ENCODE measurements around the gene BEND6.

The BEND6 gene

GRCh38 chr6:56959938-56960337 is 5.0 kb downstream of the BEND6 start:
- Histone ChIP-seq H3K27me3 (ENCODE audit: control insufficient read depth in 1 of 2, insufficient read depth in 2 of 2, low read length in 2 of 2) (no peaks in the 10 kb centered on the region), H3K9ac (ENCODE audit: low read length) (no peak overlapping the region), H3K4me1 (ENCODE audit: insufficient read depth, low read length) (peaks cover 3% of the 10 kb centered on the region), H3K27ac (ENCODE audit: low read depth, low read length) (no peak overlapping the region), H3K9me3 (ENCODE audit: low read length) (no peaks in the 10 kb centered on the region), H3K4me3 (ENCODE audit: low read depth in 1 of 2, low read length in 2 of 2) (no peak overlapping the region), H3K36me3 (ENCODE audit: insufficient read depth, low read length) (no peaks in the 10 kb centered on the region)

- H3K4me1 ChIP-seq (ENCODE audit: insufficient read depth, low read length), result no peaks in the 10 kb centered on the region
- H3K36me3 ChIP-seq (ENCODE audit: insufficient read depth, low read length), result no peaks in the 10 kb centered on the region
- no peaks in the 10 kb centered on the region for H3K9me3 ChIP-seq (ENCODE audit: low read length)
- no peak overlapping the region for H3K27ac ChIP-seq (ENCODE audit: low read depth, low read length)
- H3K4me3 ChIP-seq (ENCODE audit: low read depth in 1 of 2, low read length in 2 of 2), result no peak overlapping the region
- H3K27me3 ChIP-seq (ENCODE audit: control insufficient read depth in 1 of 2, insufficient read depth in 2 of 2, low read length in 2 of 2), result no peaks in the 10 kb centered on the region
- no peak overlapping the region for H3K9ac ChIP-seq (ENCODE audit: low read length)
Measured at GRCh38 chr6:56961151-56961550, 6.2 kb downstream of the BEND6 start.

- no peak overlapping the region for H3K4me3 ChIP-seq (ENCODE audit: low read depth in 1 of 2, low read length in 2 of 2)
- H3K9me3 ChIP-seq (ENCODE audit: low read length), result no peaks in the 10 kb centered on the region
- H3K27ac ChIP-seq (ENCODE audit: low read depth, low read length), result no peak overlapping the region
- no peaks in the 10 kb centered on the region for H3K4me1 ChIP-seq (ENCODE audit: insufficient read depth, low read length)
- no peak overlapping the region for H3K9ac ChIP-seq (ENCODE audit: low read length)
- no peaks in the 10 kb centered on the region for H3K27me3 ChIP-seq (ENCODE audit: control insufficient read depth in 1 of 2, insufficient read depth in 2 of 2, low read length in 2 of 2)
- no peaks in the 10 kb centered on the region for H3K36me3 ChIP-seq (ENCODE audit: insufficient read depth, low read length)
Measured at GRCh38 chr6:56962441-56962840, 7.5 kb downstream of the BEND6 start.

GRCh38 chr6:56963043-56963442 is 8.1 kb downstream of the BEND6 start:
- no peaks in the 10 kb centered on the region for H3K36me3 ChIP-seq (ENCODE audit: insufficient read depth, low read length)
- no peaks in the 10 kb centered on the region for H3K4me1 ChIP-seq (ENCODE audit: insufficient read depth, low read length)
- no peaks in the 10 kb centered on the region for H3K27me3 ChIP-seq (ENCODE audit: control insufficient read depth in 1 of 2, insufficient read depth in 2 of 2, low read length in 2 of 2)
- no peak overlapping the region for H3K9ac ChIP-seq (ENCODE audit: low read length)
- no peaks in the 10 kb centered on the region for H3K9me3 ChIP-seq (ENCODE audit: low read length)
- no peak overlapping the region for H3K4me3 ChIP-seq (ENCODE audit: low read depth in 1 of 2, low read length in 2 of 2)
- no peak overlapping the region for H3K27ac ChIP-seq (ENCODE audit: low read depth, low read length)

GRCh38 chr6:56963793-56964192 is 8.9 kb downstream of the BEND6 start:
- Histone ChIP-seq H3K4me1 (ENCODE audit: insufficient read depth, low read length) (no peaks in the 10 kb centered on the region), H3K9ac (ENCODE audit: low read length) (no peak overlapping the region), H3K4me3 (ENCODE audit: low read depth in 1 of 2, low read length in 2 of 2) (no peak overlapping the region), H3K27ac (ENCODE audit: low read depth, low read length) (no peak overlapping the region), H3K9me3 (ENCODE audit: low read length) (no peaks in the 10 kb centered on the region), H3K36me3 (ENCODE audit: insufficient read depth, low read length) (no peaks in the 10 kb centered on the region), H3K27me3 (ENCODE audit: control insufficient read depth in 1 of 2, insufficient read depth in 2 of 2, low read length in 2 of 2) (no peaks in the 10 kb centered on the region)

- H3K4me1 ChIP-seq (ENCODE audit: insufficient read depth, low read length), result no peaks in the 10 kb centered on the region
- no peaks in the 10 kb centered on the region for H3K9me3 ChIP-seq (ENCODE audit: low read length)
- no peak overlapping the region for H3K27ac ChIP-seq (ENCODE audit: low read depth, low read length)
- H3K27me3 ChIP-seq (ENCODE audit: control insufficient read depth in 1 of 2, insufficient read depth in 2 of 2, low read length in 2 of 2), result no peaks in the 10 kb centered on the region
- no peaks in the 10 kb centered on the region for H3K36me3 ChIP-seq (ENCODE audit: insufficient read depth, low read length)
- H3K4me3 ChIP-seq (ENCODE audit: low read depth in 1 of 2, low read length in 2 of 2), result no peak overlapping the region
- H3K9ac ChIP-seq (ENCODE audit: low read length), result no peak overlapping the region
Measured at GRCh38 chr6:56965126-56965525, 10.2 kb downstream of the BEND6 start.

- Histone ChIP-seq H3K27me3 (ENCODE audit: control insufficient read depth in 1 of 2, insufficient read depth in 2 of 2, low read length in 2 of 2) (no peaks in the 10 kb centered on the region), H3K9ac (ENCODE audit: low read length) (no peak overlapping the region), H3K4me3 (ENCODE audit: low read depth in 1 of 2, low read length in 2 of 2) (no peak overlapping the region), H3K36me3 (ENCODE audit: insufficient read depth, low read length) (no peaks in the 10 kb centered on the region), H3K4me1 (ENCODE audit: insufficient read depth, low read length) (no peaks in the 10 kb centered on the region), H3K9me3 (ENCODE audit: low read length) (no peaks in the 10 kb centered on the region), H3K27ac (ENCODE audit: low read depth, low read length) (no peak overlapping the region)
Measured at GRCh38 chr6:56970849-56971248, 15.9 kb downstream of the BEND6 start.

GRCh38 chr6:56977192-56977591 is 22.3 kb downstream of the BEND6 start:
- no peak overlapping the region for H3K9ac ChIP-seq (ENCODE audit: low read length)
- no peak overlapping the region for H3K4me3 ChIP-seq (ENCODE audit: low read depth in 1 of 2, low read length in 2 of 2)
- H3K4me1 ChIP-seq (ENCODE audit: insufficient read depth, low read length), result no peaks in the 10 kb centered on the region
- no peak overlapping the region for H3K27ac ChIP-seq (ENCODE audit: low read depth, low read length)
- peaks cover 5% of the 10 kb centered on the region for H3K9me3 ChIP-seq (ENCODE audit: low read length)
- H3K36me3 ChIP-seq (ENCODE audit: insufficient read depth, low read length), result no peaks in the 10 kb centered on the region
- H3K27me3 ChIP-seq (ENCODE audit: control insufficient read depth in 1 of 2, insufficient read depth in 2 of 2, low read length in 2 of 2), result no peaks in the 10 kb centered on the region

GRCh38 chr6:56978530-56978929 is 23.6 kb downstream of the BEND6 start:
- Histone ChIP-seq H3K36me3 (ENCODE audit: insufficient read depth, low read length) (no peaks in the 10 kb centered on the region), H3K9me3 (ENCODE audit: low read length) (peaks cover 5% of the 10 kb centered on the region), H3K4me1 (ENCODE audit: insufficient read depth, low read length) (no peaks in the 10 kb centered on the region), H3K27ac (ENCODE audit: low read depth, low read length) (no peak overlapping the region), H3K4me3 (ENCODE audit: low read depth in 1 of 2, low read length in 2 of 2) (no peak overlapping the region), H3K27me3 (ENCODE audit: control insufficient read depth in 1 of 2, insufficient read depth in 2 of 2, low read length in 2 of 2) (no peaks in the 10 kb centered on the region), H3K9ac (ENCODE audit: low read length) (no peak overlapping the region)

GRCh38 chr6:56984361-56984760 is 29.5 kb downstream of the BEND6 start:
- Histone ChIP-seq H3K9me3 (ENCODE audit: low read length) (no peaks in the 10 kb centered on the region), H3K9ac (ENCODE audit: low read length) (no peak overlapping the region), H3K27ac (ENCODE audit: low read depth, low read length) (no peak overlapping the region), H3K27me3 (ENCODE audit: control insufficient read depth in 1 of 2, insufficient read depth in 2 of 2, low read length in 2 of 2) (no peaks in the 10 kb centered on the region), H3K4me3 (ENCODE audit: low read depth in 1 of 2, low read length in 2 of 2) (no peak overlapping the region), H3K4me1 (ENCODE audit: insufficient read depth, low read length) (no peaks in the 10 kb centered on the region), H3K36me3 (ENCODE audit: insufficient read depth, low read length) (no peaks in the 10 kb centered on the region)

- Histone ChIP-seq H3K9ac (ENCODE audit: low read length) (no peak overlapping the region), H3K4me1 (ENCODE audit: insufficient read depth, low read length) (no peaks in the 10 kb centered on the region), H3K36me3 (ENCODE audit: insufficient read depth, low read length) (no peaks in the 10 kb centered on the region), H3K27ac (ENCODE audit: low read depth, low read length) (no peak overlapping the region), H3K4me3 (ENCODE audit: low read depth in 1 of 2, low read length in 2 of 2) (no peak overlapping the region), H3K9me3 (ENCODE audit: low read length) (no peaks in the 10 kb centered on the region), H3K27me3 (ENCODE audit: control insufficient read depth in 1 of 2, insufficient read depth in 2 of 2, low read length in 2 of 2) (no peaks in the 10 kb centered on the region)
Measured at GRCh38 chr6:56984884-56985283, 30.0 kb downstream of the BEND6 start.

GRCh38 chr6:56986611-56987010 is 31.7 kb downstream of the BEND6 start:
- H3K9ac ChIP-seq (ENCODE audit: low read length), result no peak overlapping the region
- no peaks in the 10 kb centered on the region for H3K27me3 ChIP-seq (ENCODE audit: control insufficient read depth in 1 of 2, insufficient read depth in 2 of 2, low read length in 2 of 2)
- no peaks in the 10 kb centered on the region for H3K36me3 ChIP-seq (ENCODE audit: insufficient read depth, low read length)
- no peak overlapping the region for H3K27ac ChIP-seq (ENCODE audit: low read depth, low read length)
- H3K4me1 ChIP-seq (ENCODE audit: insufficient read depth, low read length), result no peaks in the 10 kb centered on the region
- H3K9me3 ChIP-seq (ENCODE audit: low read length), result no peaks in the 10 kb centered on the region
- no peak overlapping the region for H3K4me3 ChIP-seq (ENCODE audit: low read depth in 1 of 2, low read length in 2 of 2)
